Activated CD8-positive, alpha-beta memory T cell treated with anti-CD3 and anti-CD28 coated beads, Interleukin-2, amount 50 U/mL, for 24 hours (primary cell): Measurements from ENCODE around the gene BTBD6.

Experiments used
- DNase-seq: peaks from one replicate; pipeline ENCODE4 v3.0.0-alpha.2; 2020; ENCODE audit errors: extremely low read depth

The BTBD6 gene

DNA sequence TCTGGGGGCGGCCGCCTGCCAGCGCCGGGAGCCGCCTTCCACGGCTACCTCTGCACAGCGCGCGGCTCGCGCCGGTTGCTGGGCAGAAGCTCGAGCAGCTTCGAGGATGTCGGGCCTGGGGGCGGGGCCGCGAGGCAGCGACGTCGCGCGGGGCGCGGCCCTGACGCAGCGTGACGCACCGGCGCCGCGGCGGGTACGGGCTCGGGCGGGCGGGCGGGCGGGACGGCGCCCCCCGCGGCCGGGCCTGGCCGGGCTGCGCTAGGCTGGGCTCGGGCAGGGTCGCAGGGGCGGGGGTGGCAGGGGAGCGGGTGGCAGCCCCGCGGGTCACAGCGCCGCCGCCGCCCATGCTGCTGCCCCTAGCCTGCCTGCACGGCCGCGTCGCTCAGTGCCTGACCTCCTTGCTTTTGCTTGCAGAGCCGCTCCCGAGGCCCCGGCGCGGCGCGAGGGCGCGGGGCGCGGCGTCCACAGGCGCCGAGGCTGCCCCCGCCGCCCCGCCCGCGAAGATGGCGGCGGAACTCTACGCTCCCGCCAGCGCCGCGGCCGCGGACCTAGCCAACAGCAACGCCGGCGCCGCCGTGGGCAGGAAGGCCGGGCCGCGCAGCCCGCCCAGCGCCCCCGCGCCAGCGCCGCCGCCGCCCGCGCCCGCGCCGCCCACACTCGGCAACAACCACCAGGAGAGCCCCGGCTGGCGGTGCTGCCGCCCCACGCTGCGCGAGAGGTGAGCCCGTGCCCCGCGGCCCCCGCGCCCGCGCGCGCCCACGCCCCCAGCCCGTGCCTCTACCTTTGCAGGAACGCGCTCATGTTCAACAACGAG is at the start of gene BTBD6:
Gene BTBD6 (plus strand): TSS at position 166 of the 814 bp plus-strand sequence. CDS start 179 bp downstream, at position 345.
- DNase-seq, result peak; percentile 67

DNA sequence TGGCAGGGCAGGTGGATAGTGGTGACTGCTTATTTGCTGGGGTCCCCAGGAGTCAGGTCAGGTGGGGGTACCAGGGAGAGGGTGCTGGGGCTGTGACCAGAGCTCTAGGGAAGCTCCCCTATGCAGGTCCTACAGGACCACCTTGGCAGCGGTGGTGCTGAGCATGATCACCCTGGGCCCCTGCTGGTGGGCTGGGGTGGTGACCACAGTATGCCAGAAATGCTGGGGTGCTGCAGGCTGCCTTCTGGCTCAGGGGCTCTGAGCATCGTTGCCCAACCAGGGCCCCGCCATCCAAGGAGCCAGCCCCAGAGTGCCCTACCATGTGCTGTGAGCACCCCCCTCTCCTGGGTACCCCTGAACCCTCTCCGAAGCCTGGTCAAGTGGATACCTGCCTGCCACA is 49.7 kb upstream of the BTBD6 start:
- no peak for DNase-seq

DNA sequence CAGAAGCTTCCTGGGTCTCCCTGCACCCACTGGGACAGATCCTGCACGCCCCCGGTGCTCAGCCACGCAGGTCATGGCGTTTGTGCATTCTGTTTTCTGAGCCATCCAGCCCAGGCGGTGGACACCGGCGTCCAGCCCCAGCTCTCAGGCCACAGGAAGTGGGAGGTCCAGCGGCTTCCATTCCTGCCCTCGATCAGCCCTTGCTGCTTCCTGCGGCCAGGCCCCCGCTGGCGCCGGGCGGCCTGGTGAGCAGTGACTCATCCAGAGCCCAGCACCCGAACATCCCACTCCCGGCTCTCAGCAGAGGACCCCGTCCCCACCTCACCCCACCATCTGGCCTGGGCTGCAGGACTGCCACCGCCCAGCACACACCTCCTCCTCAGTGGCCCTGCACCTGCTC is 49.2 kb upstream of the BTBD6 start:
- no peak for DNase-seq

DNA sequence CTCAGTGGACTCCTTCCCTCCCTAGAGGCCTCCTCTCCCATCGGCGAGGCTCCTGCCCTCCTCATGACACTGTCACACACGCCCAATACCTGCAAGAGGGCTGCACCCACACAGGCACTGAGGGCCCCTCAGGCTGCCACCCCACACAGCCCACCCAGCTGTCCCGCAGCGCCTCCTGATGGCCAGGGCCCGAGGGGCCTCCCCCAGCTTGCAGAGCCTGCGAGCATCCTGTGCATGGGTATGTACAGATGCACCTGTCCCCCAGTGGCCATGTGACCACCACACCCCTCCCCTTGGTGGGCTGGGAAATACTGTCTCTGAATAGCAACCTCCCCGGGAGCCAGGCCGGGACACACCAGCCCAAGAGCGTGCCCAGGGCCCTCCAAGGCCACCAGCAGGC is 48.3 kb upstream of the BTBD6 start:
- DNase-seq, result no peak

DNA sequence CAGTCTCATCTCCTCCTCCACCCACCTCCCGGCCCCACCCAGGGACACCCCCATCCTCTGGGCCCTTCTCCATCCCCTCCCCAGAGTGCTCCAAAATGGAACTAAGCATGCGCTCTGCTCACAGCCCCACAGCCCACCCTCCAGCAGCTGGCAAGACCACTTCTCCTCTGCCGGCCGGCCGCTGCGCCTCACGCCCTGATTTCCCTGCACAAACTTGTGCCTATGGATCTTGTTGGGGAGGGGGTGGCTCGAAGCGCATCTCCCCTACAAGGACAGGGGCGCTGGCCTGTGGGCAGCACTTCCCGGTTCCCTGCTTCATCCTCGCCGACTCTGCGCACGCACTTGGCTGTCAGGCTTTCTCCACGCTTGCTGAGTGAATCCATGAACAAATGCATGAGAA is 47.7 kb upstream of the BTBD6 start:
- no peak for DNase-seq

DNA sequence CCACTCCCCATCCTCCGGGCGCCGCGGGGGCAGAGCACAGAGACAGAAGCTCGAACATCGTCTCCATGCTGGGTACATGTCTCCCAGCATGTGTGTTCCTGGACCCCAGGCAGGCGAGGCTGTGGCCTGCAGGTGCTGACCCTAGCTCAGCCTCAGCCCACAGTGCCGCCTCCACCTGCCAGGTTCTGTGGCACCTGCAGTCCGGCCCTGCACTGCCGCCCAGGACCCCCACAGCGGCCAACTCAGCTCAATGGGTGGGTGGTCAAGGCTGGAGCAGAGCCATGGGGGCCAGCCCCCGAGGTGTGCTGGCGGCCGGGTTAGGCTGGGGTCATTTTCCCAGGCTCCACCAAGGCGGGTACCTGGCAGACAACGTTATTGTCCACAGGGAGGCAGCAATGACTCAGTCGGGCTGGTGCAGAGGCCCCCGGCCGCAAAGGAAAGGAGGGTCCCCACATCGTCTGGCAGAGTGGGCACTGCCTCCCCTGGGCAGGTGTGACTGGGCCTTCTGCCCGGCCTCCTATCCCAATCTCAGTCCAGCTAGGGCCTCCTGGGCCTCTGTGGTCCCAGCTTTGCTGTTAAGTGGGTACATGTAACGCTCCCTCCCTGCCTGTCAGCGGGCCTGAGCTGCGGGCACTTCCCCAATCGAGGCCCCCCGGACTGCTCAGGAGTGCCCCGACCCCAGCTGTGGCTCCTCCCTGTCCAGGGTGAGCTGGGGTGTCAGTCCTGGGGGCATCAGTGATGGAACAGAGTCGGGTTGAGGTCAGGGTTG is 47.0 kb upstream of the BTBD6 start:
- DNase-seq, result no peak

DNA sequence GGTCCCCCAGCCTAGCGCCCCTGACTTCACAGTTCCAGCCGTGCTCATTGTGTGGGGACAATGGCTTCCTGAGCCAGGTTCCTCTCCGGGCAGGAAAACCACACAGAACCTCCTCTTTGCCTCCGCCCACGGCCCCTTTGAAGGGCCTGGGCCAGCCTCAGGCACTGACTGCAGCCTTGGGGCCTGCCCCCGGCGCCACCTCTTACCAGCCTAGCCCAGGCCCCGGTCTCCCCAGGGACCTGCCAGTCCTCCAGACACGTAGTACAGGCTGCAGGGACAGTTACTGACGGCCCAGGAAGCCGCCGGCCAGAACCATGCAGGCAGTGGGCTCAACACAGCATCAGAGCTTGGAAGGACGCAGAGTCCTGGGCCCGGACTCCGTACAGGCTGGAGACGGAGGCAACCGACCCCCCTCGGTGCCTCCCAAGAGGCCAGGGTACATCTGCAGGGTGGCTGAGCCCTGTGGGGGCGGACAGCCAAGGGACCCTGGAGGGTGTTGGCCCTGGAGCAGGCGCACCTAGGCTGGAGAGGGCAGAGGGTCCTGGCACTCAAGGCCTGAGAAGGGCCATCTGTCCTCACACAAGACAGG is 46.3 kb upstream of the BTBD6 start:
- DNase-seq, result no peak

DNA sequence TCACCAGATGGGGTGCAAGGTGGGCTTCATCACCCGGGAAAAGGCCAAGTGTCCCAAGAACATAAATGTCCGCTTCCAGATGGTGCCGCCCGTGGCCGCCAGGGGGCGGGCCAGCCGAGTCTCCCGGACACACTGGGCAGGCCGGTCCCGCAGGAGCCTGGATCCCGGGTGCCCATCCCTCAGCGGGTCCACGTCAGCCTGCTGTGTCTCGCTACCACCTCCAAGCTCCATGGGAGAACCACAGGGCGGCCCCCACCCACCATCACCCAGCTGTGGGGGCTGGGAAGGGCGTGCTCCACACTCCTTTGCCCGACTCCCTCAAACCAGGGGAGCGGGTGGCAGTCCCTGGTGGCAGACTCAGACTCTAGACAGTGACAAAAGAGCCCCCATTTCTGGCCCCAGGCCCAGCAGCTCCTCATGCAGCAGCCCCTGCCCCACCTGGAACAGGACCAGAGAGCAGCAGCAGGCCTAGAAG is 45.2 kb upstream of the BTBD6 start:
- DNase-seq, result no peak

DNA sequence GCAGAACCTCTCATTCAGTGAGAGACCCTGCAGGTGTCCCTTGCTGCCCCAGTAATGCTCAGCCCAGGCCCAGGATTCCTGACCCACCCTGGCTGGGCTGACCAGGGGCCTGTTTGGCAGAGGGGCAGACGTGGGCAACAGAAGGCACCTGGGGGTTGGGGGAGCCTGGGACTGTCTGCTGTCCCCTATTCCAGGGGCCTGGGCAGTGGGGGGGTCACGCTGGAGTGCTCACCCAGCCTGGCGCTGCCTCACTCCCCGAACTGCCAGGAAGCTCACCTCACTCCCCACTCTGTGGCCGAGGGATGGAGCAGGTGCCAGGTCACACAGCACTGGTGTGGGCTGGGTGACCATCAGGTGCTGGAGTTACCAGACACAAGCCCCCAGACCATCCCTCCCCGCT is 44.6 kb upstream of the BTBD6 start:
- no peak for DNase-seq

DNA sequence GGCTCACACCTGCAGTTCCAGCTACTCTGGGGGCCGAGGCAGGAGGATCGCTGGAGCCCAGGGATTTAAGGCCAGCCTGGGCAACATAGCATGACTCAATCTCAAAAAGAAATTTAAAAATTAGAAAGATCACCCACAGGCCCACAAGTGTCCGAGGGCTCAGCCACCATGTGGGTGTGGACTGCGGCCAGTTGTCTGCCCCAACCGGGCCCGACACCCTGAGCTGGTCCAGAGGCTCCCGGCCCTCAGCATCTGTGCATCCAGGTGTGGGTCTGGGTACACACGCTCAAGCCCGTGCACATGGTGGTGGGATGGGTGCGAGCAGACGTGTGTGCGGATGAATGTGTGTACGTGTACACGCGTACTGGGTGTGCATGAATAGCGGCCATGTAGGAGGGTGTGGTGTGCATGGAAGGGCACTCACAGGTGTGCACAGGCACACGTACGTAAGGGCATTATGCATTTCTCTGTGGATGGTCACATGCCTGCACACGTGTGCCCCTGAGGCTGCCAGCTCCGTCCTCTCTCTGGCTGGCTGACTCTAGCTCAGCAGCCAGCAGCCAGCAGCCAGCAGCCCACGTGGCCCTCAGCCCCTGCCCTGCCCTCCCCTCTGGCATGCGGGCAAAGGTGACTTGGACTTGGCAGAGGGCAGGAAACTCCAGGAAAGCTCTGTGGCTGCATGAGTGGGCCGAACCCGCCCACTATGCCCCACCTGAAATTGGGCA is 44.0 kb upstream of the BTBD6 start:
- DNase-seq, result no peak

DNA sequence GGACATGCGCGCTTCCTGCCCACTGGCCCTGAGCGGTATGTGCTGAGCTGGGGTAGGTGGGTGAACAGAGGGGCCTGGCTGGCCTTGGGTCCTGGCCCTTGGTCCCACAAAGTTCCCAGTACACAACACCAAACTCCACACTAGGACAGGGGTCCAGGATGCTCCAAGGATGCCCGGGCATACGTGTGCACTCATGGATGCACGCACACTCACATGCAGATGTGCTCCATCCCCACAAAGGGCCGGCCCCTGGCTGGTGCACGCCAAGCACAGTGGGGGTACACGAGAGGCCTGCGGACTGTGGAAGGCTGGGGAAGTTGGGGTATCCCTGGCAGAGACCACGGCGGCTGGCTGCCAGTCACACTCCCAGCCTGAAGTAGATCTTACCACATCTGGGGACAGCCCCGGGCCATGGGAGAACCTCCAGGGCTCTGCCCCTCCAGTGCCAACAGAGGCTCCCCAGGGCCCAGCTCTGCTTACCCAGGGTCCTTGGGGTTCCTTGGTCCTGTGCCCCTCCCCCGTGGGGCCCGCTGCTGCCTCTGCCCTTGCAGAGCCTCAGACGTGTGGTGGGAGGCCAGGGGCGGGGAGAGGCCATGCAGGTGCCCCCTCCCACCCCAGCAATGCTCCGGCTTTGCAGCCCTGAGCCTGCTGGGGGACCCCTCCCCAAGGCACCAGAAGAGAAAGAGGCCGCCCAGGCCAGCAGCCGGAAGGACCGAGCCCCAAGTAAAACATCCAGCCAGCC is 43.2 kb upstream of the BTBD6 start:
- no peak for DNase-seq

DNA sequence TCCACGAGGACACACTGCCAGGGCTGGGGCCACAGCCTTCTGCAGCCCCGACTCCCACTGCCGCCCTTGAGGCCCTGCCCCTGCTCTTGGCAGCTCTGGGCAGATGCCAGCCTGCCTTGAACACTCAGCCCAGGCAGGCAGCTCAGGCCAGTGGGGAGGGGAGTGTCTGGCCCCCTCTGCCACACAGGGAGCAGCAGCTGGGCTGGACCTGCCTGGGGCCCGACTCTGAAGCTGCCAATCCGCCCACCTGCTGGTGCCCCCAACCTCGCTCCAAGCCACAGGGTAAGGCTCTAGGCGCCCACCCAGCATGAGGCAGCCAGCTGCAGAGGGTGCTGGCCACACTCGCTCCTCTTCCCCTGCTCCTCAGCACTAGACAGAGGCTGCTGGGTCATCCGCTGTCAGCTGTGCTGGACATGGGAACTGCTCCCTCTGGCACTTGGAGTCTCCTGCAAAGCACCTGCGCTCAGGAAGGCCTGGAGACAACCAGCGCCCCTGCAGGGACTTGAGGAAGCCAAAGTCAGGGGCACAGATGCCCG is 42.6 kb upstream of the BTBD6 start:
- DNase-seq, result no peak

DNA sequence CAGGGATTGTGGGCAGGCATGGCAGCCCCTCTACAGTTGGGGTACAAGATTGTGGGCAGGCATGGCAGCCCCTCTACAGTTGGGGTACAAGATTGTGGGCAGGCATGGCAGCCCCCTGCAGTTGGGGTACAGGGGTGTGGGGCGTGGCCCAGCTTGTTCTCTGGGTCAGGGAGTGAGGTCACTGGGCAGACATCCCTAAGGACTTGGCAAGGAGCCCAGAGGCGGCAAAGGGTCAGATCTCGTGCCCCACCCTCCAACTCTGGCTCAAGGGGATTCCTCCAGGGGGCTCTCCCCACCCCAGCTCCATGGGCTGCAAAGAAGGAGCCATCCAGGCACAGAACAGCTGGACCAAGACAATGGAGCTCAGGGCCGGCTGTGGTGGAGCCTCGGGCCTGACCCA is 41.5 kb upstream of the BTBD6 start:
- DNase-seq, result no peak

DNA sequence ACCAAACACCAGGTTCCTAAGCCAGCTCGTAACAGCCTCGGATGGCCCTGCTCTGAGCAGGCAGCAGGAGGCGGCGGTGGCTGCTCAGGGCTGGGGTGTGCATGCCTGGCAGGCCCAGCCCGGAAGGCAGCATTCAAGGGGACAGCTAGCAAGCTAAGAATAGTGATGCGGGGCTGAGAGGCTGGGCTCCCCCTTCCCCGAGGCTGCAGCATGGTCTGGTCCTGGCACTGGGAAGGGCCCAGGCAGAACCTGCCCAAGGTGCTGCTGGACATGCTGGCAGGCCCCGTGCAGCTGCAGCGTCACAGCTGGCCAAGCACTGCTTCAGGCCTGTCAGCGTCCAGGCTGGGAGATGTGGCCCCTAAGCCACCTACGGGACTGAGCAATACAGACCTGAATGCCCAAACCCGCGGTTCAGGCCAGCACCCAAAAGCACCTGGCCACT is 40.9 kb upstream of the BTBD6 start:
- no peak for DNase-seq

DNA sequence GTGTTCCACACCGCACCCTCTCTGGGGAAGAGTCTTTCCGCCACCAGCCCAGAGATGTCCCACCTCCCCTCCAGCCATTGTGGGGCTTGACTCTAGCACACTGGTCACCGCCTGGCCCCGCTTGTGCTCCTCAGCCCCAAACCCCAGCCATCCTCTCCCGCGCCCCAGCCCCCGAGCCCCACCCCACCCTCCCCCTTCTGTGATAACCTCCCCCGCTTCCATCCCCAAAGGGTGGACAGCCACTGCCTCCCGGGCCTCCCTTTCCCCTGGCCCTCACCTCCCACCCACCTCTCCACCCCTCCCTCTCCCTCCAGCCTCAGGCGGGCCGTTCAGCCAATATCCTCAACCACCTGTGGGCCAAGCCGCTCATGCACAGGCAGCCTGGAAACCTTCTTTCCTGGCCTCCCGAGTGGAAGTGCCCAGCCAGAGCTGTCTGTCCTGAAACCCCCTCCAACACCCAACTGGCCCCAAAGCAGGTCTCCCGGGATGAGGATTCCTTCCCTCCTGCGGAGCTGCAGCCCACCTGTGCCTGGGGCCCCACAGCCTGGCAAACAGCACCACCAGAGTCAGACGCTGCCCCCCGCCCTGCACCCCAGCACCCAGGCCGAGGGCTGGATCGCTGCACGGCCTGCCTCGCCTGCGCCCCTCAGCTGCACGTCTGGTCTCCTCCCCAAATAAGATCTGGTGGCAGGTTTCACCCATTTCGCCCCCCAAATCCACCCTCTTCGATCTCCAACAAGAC is 40.2 kb upstream of the BTBD6 start:
- no peak for DNase-seq

DNA sequence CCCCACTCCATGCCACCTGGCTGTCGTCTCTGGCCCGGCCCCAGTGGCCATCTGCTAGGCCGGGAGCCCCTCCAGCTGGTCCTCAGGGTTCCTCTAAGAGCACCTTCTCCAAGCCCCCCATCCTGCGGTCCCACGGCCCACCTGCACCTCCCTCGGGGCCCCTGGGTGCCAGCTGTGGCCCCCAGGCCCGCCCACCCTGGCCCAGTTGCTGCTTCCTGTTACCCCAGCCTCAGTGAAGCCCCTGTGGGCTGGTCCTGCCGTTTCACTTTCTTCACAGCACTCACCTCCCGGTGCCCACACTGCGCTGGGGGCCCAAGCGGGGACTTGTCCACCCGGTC is 39.6 kb upstream of the BTBD6 start:
- DNase-seq, result no peak

DNA sequence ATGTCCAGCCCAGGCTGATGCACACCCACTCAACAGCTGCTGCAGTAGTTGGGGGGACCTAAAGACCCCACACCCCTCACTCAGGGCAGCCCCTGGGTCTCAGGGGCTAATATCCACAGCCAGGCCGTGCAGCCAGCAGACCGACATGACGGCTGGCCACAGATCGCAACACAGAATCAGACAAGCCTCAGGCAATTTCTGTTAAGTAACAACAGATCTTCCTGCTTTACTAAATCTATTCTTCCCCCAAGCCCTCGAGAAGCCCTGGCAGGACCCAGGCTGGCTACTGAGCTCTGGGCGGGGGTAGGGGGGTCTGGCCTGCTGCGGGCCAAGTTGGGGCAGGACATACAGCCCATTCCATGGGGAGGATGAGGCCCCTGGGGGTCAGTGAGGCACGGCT is 39.2 kb upstream of the BTBD6 start:
- no peak for DNase-seq

DNA sequence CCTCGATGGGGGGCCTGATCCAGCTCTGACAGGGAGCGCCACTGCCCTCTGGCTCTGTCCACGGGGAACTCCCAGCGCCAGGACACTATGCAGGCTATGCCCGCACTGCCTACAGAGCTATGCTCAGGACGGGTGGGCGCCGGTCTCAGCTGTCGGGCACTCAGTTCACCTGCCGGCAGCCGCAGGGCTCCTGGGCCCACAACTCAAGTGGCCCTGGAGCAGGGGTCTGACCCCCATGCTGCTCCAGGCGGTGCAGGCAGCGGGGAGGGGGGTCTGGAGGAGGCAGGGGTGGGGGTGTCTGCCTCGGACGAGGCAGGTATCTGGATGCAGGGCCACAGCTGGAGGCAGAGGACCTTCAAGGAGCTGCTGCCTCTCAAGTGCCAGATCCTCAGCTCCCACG is 38.7 kb upstream of the BTBD6 start:
- no peak for DNase-seq

DNA sequence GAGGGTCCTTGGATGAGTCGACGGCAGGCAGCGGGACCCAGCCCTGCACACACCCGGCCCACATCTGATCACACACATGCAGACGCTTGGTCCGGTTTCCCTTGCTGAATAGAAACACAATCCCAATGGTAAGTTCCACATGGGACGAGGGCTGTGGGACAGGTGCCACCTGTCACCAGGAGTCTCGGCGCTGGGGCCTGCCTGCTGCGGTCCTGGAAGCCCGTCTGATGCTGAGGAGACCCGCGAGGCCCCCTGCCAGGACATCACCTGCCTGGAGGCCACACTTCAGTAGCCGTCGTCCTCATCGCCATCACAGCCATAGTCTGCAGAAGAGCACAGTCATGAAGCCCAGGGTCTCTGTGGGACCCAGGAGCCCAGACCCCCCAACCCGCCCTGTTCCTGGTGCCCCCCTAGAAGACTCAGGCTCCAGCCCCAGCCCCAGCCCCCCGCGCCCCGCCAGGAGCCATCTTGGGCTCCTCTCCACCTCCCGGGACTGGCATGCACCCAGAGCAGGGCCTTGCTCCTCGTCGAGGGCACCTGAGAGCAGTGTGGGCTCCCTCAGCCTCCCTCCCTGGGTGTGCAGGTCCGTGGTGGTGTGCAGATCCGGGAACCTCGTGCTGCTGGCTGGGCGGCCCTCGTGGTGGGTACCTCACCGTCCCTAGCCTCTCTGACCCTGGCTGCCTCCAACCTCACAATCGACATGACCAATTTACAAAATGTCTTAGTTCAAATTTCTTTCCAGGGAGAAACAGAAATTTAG is 37.9 kb upstream of the BTBD6 start:
- DNase-seq, result no peak
